GM21360 (cell line): ENCODE data around the gene GPC3.

Source experiments
- ATAC-seq: cut with Tn5 transposase; IDR thresholded peaks from one replicate; pipeline ENCODE4 v1.9.1; 2021; ENCODE audit warnings: mild to moderate bottlenecking, moderate library complexity; ENCODE audit not compliant: unreplicated experiment

Gene GPC3

GRCh38 chrX:133660281-133660680 lies 325.1 kb downstream of the GPC3 start:
- ATAC-seq, result no peak

- no peak for ATAC-seq
Observed at GRCh38 chrX:133658293-133658911, 327.0 kb downstream of the GPC3 start.

GRCh38 chrX:133655275-133656265 lies 329.8 kb downstream of the GPC3 start:
- ATAC-seq, result no peak

- no peak for ATAC-seq
Observed at GRCh38 chrX:133654811-133655210, 330.6 kb downstream of the GPC3 start.

DNA sequence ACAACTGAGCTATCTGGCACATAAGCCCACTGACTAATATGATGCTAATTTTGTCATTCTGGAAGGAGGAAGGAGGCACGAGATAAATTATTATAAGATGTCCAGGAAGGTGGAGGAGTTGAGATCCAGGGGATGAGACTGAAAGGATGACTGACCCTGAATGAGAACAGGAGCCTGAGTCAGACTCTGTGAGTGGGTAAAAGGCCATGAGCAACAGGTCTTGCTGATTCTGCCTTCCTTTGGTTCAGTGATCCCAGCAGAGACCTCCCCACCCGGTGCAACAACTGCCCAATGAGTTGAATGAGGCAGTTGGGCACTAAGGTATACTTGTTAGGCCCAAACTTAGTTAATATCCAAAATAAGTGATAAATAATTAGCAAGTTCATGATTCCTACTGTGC lies 332.0 kb downstream of the GPC3 start:
- ATAC-seq, result no peak

DNA sequence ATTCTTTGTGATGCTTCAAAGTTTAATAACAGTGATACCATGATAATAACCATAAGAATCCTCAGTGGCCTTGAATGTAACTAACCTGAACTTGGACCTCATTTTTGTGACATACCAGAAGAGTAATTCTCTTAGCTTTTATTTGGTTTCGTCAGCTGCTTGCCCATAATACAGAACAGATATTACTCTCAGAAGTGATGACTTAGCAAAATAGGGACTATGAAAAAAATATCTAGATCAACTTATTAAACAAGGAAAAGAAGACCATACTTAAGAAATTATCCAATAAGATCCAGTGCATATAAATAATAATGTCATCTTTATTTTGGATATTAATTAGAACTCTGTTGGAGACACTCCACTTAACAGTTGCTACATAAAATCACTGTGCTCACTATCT lies 333.2 kb downstream of the GPC3 start:
- ATAC-seq, result no peak

DNA sequence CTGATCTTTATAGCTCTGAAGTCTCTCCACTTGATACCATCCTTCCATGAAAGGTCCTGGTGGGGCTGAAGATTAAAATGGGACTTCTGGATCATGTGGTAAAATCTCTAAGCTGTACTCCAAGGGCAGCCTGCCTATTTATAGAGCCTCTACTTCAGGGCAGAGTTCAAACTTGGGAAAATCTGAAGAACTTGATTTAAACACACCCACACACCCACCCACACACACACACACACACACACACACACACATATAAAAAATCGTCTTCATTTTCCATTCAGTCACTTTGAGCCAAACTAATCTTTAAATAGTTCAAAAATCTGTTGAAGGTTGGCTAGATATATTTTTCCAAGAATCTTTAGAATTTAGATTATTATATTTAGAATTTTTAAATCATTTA lies 335.2 kb downstream of the GPC3 start:
- no peak for ATAC-seq

DNA sequence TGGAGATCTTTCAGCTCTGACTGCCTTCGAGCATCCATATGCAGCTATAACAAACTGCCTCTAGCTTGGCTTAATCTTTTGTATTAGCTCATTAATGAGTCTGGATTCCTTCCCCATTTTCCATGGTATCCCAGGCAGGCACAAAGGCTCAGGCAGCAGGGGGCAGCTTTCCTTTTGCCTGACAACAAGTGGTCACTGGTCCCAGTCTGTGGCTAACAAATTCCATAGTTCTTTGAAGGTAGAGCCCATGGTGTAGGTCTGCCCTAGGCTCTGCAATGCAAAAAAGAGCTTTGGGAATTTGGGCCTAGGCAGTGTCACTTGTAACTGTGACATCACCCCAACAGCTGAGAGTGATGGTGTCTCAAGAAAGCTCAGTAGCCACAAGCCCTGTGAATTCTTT lies 335.7 kb downstream of the GPC3 start:
- ATAC-seq, result no peak

DNA sequence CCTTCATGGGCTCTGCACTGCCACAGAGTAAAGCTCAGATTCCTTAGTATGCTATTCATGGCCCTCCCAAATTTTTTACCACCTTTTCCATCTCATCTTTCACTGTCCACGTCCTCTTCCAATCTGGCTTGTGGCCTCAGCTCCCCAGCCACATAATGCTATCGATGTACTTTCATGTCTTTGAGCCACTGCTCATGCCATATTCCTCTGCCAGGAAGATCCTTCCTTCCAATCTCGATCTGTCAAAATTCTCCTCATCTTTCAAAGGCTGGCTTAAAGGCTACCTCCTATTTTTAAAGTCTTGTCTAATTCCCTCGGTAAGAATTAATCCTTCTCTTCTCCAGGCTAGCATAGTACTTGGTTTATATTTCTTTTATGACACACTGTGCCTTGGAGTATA lies 336.8 kb downstream of the GPC3 start:
- no peak for ATAC-seq

GRCh38 chrX:133646719-133647116 lies 338.7 kb downstream of the GPC3 start:
- no peak for ATAC-seq

DNA sequence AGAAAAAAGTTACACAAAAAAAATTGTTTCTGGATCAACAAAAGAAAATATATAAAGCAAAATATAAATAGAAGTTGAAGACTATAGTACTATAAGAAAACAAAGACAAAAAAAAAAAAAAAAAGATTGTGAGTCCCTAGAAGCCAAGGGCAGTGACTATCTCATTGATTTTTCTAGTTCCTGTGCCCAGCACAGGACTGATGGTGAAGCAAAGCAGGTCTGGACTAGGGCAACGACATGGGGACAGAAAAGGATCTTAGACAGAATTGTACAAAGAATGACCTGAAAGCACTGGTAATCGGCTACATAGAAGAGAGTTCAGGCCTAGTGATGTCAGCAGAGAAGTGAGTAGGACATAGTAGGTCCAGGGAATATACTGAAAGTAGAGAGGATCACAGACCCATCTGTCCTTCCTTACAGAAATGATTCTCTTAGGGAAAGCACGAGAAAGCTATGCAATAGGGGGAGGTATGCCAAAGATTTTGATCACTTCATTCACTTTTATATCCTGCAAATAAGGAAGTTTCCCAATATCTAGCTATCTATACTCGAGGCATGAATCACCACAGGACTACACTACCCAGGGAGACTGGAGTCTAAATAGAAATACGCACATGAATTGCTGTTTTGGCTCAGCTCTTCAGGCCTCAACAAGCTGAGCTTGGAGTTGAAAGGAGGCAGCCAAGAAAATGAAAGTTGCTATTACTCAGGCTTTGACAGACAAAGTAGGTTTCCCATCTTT lies 339.2 kb downstream of the GPC3 start:
- no peak for ATAC-seq

- no peak for ATAC-seq
Observed at GRCh38 chrX:133645256-133645655, 340.1 kb downstream of the GPC3 start.

DNA sequence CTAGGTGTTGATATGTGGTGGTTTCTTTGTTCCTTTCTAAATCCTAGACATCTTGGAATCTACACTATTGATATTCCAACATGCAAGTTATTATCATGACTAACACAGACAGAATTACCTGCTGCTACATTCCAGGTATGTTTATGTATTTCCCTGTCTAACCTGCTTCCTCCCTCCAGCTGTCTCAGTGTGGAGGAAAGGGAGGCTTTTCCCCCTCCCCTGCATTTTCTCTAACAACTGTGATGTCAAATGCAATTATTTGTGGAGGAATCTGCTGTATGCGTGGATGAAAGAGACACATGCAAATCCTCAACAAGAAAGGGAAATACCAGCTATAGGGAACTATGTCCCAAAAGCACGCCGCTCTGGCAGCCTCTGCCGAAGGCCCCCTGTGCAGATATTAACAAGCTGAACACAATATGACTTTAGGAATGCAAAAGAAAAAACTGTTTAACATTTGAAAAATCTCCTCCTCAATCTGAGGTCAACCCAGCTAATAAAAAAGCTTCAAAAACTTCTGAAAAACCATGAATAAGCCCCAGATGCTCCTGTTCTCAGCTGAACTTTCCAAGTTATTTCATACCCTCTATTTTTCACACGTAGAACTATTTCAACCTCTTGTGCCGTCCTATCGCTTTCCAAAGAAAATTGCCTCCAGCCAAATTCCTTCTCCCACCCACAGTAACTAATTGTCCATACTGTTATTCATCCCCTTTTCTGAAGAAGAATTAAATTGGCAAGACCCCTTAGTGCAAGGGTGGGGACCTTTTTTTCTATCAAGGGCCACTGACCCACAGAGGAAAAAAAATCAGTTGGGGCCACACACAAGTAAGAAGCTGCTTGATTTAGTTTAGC lies 345.0 kb downstream of the GPC3 start:
- ATAC-seq, result no peak

GRCh38 chrX:133639726-133640125 lies 345.7 kb downstream of the GPC3 start:
- no peak for ATAC-seq

DNA sequence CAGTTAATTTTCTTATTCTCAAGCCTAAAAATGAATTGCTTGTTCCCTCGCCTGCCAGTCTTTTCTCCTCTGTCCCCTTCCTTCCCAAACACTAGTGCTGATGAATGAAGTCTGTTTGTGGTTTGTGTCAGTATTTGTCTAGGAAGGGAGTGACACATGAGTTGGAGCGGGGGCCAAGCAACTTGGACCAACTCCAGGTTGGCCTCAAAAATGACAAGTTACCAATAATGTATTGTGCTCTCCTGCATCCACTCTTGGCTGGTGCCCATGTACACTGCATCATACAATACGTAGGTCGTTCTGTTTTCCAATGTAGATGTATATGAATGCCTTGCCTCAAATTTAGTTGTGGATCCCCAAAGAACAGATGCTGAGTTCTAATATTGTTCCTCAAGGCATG lies 347.1 kb downstream of the GPC3 start:
- ATAC-seq, result no peak

DNA sequence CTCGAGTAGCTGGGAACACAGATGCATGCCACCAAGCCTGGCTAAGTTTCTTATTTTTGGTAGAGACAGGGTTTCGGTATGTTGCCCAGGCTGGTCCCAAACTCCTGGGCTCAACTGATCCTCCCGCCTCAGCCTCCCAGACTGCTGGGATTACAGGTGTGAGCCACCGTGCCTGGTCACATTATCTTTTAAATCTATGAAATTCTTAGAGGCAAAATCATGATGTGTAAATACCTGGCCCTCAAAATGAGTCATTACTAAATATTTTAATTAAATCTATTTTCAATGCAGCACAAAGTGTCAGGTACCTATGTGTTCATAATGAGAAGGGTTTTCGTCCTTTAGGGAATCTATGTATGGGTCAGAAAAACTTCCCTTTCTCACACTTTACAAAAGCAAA lies 347.6 kb downstream of the GPC3 start:
- no peak for ATAC-seq

- ATAC-seq, result no peak
Observed at GRCh38 chrX:133636009-133636408, 349.4 kb downstream of the GPC3 start.

DNA sequence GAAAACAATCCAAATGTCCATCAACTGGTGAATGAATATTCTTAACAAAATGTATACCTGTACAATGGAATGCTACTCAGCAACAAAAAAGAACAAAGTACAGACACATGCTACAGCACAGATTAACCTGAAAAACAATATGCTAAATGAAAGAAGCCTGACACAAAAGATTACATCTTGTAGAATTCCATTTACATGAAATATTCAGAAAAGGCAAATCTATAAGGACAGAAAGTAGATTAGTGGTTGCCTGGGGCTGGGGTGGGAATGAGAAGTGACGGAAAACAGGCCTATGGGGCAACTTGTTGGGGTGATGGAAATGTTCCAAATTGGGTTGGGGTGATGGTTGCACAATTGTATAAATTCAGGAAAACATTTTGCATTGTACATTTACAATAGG lies 351.0 kb downstream of the GPC3 start:
- no peak for ATAC-seq

GRCh38 chrX:133633950-133634349 lies 351.4 kb downstream of the GPC3 start:
- no peak for ATAC-seq

DNA sequence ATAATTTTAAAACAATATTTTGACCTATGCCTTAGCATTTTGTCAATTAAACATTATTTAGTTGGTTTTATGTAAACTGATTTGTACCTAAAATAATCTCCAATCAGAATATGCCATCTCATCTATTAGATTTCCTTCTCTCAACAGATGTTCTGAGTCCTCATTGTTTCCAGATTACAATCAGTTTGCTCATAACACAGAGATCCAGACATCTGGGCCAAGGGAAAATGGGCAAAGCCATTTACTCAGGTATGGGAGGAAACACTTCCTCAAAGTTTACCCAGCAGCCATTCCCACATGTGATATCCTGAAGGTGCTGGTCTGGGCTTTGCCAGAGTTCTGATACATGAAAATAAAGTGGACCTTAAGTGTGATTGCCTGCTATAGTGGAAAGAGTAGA lies 352.2 kb downstream of the GPC3 start:
- ATAC-seq, result no peak

DNA sequence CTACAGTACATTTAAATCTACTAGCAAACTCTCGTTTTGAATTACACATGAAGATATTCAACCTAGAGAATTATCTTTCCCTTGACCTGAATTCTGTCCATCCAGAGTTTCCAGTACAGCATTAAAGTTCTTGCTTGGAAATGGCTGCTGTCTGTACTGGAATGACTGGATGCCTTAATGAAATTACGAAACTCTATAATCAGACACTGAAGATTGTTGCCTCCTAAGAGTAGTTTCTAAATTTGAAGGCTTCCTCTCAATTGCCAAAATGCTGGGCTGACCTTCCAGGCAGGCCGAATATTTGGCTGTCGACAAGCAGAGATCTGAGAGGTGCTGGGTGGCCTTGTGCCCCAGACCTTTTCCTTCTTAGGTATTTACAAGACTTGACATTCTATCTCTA lies 355.0 kb downstream of the GPC3 start:
- ATAC-seq, result no peak
